Smooth muscle cell of the brain vasculature (primary cell): ENCODE results near the gene ANAPC2.

Experiments used
- DNase-seq: peaks from one replicate; pipeline ENCODE4 v3.0.0-alpha.2; 2012; ENCODE audit warnings: low read depth, low spot score

The ANAPC2 gene

GRCh38 chr9:137215196-137215986 is 27.0 kb upstream of the ANAPC2 start:
- DNase-seq: no peak

GRCh38 chr9:137214620-137215019 is 26.3 kb upstream of the ANAPC2 start:
- no peak for DNase-seq

GRCh38 chr9:137213160-137214060 is 25.1 kb upstream of the ANAPC2 start:
- no peak for DNase-seq

- no peak for DNase-seq
Measured at GRCh38 chr9:137212520-137212919, 24.2 kb upstream of the ANAPC2 start.

- DNase-seq: no peak
Measured at GRCh38 chr9:137211532-137211931, 23.2 kb upstream of the ANAPC2 start.

GRCh38 chr9:137206602-137207001 is 18.2 kb upstream of the ANAPC2 start:
- no peak for DNase-seq

GRCh38 chr9:137205126-137206069 is 17.0 kb upstream of the ANAPC2 start, which contains the start of the genes NDOR1 and TMEM203:
NDOR1 (plus strand) TSS chr9:137205700; CDS start chr9:137205778, 78 bp downstream.
TMEM203 (minus strand) TSS chr9:137205648; CDS start chr9:137205414, 234 bp downstream.
- DNase-seq: peak; percentile 58

- DNase-seq: no peak
Measured at GRCh38 chr9:137204731-137205125, 16.4 kb upstream of the ANAPC2 start.

GRCh38 chr9:137202966-137203365 is 14.6 kb upstream of the ANAPC2 start:
- DNase-seq: no peak

- no peak for DNase-seq
Measured at GRCh38 chr9:137201205-137201868, 13.0 kb upstream of the ANAPC2 start.

GRCh38 chr9:137200311-137201204 is 12.2 kb upstream of the ANAPC2 start, which contains the start of gene TPRN:
TPRN (minus strand) TSS chr9:137200741; CDS start chr9:137200711, 30 bp downstream.
- peak; percentile 97 for DNase-seq

GRCh38 chr9:137199411-137200121 is 11.2 kb upstream of the ANAPC2 start:
- DNase-seq: no peak

- no peak for DNase-seq
Measured at GRCh38 chr9:137198902-137199283, 10.5 kb upstream of the ANAPC2 start.

- DNase-seq: no peak
Measured at GRCh38 chr9:137198051-137198901, 9.9 kb upstream of the ANAPC2 start.

GRCh38 chr9:137195525-137196220 is 7.3 kb upstream of the ANAPC2 start:
- DNase-seq: no peak

- no peak for DNase-seq
Measured at GRCh38 chr9:137194909-137195308, 6.5 kb upstream of the ANAPC2 start.

GRCh38 chr9:137194388-137194787 is 6.0 kb upstream of the ANAPC2 start:
- no peak for DNase-seq
